Measurements from ENCODE around the gene PYGB. TPM values are rescaled to one million over a fixed set of nuclear protein-coding genes. Genes with fewer than 3 reads are reported as not detected.

PYGB gene
- total RNA-seq, 4 donors from 2014 or later: 63.7 to 94.6 (median 82.4) TPM

DNA sequence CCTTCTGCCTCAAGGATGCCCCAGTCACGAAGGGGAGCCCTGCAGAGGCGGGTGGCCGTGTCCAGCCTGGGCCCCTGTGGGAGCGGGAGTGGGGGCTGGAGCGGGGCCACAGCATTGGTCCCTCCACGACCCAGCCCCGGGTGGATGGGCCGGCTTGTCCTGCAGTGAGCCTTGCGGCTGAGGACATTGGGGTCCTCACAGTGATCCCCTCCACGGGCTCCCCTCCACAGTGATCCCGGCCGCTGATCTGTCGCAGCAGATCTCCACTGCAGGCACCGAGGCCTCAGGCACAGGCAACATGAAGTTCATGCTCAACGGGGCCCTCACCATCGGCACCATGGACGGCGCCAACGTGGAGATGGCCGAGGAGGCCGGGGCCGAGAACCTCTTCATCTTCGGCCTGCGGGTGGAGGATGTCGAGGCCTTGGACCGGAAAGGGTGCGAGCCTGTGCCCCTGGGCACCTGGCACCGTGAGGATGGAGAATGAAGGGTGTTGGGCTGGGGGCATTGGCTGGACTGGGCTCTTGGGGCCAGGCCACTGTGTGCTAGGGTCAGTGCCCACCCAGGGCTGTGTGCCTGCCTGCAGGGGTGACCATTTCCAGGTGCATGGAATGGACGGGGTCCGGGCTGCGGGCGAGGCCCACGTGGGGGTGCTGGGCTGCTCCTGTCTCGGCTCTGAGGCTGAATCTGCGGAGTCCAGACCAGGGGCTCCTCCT, 44.4 kb downstream of the PYGB start:
- DNase-seq (ENCODE audit: low spot score) (no peak), ATAC-seq (ENCODE audit: low FRiP score) (no peak)
- TF ChIP-seq CTCF (IDR thresholded peaks at IDR 0.05): no peak

DNA sequence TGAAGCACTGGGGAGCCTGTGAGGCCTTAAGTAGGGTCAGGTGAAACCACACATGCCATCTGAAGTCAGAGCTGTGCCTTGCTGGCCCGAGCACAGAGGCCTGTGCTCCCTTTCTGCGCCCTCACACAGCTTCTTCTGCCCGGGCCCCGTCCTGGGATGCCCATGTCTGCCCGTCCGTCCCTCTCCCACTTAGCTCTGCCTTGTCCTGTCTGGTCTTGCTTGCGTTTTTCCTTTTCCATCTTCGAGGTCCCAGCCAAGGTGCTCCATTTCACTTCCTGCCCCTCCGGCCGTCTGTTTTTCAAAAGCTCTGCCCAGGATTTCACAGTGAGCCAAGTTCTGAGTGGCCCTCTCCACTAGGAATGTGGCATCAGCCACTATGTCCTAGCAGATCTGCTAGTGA, 45.6 kb downstream of the PYGB start:
- no peak for TF ChIP-seq CTCF (IDR thresholded peaks at IDR 0.05)
- DNase-seq (ENCODE audit: low spot score) (no peak), ATAC-seq (ENCODE audit: low FRiP score) (no peak)

GRCh38 chr20:25293910-25294458, 46.1 kb downstream of the PYGB start:
- DNase-seq (ENCODE audit: low spot score) (no peak), ATAC-seq (ENCODE audit: low FRiP score) (no peak)
- TF ChIP-seq CTCF (IDR thresholded peaks at IDR 0.05): no peak

DNA sequence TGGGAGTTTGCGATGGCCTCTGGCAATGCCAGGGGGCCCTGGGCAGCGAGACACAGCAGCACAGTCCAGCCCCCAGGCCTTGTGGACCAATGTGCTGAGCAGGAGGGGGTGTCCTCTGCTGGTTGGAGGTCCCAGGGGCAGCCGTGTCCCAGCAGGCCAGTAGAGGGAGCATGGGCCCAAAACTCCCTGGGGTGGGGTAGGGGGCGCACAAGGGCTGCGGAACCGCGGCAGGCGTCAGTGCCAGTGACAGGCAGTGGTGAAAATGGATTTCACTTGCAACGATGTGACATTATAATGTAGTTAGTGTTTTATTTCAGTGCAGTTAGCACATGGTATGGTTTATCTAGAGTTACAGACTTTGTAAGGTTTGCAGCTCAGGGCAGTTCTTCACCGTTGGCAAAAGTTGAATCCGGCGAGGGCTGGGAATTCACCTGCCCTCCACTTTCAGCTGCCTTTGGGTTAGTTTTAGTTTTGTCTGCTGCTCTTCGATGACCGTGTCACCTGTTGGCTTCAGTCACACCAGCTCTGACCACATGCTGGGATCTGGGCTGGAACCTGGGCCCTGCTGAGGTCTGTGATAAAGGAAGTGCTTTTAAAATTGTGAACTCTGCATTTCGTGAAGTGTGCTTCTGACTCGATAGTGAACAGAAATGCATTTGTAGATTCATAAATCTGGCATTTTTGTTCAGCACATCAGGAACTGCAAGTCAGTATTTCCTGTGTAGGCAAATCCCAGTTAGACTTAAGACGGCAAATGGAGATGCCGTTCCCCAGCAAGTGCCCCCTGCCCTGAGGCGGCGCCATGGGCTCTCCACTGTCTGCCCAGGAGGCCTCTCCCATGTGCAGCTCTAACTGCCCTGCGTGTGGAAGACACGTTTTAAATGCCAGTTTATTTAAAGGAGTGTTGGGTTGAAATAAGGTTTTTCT, 46.8 kb downstream of the PYGB start:
- no peak for DNase-seq (ENCODE audit: low spot score)
- ATAC-seq (ENCODE audit: low FRiP score): peak; percentile 53
- TF ChIP-seq CTCF (IDR thresholded peaks at IDR 0.05): no peak

- no peak for TF ChIP-seq CTCF (IDR thresholded peaks at IDR 0.05)
- no peak for ATAC-seq (ENCODE audit: low FRiP score)
Measured at GRCh38 chr20:25295386-25296093, 47.7 kb downstream of the PYGB start.

GRCh38 chr20:25296094-25297093, 48.5 kb downstream of the PYGB start:
- TF ChIP-seq CTCF (IDR thresholded peaks at IDR 0.05): no peak
- DNase-seq (ENCODE audit: low spot score): no peak
- no peak for ATAC-seq (ENCODE audit: low FRiP score)

More at GRCh38 chr20:25295386-25296093, 47.7 kb downstream of the PYGB start:
- no peak for DNase-seq (ENCODE audit: low spot score)
